Naive thymus-derived CD4-positive, alpha-beta T cell (primary cell): ENCODE measurements around the gene AFG3L2. TPM values are rescaled to one million over a fixed set of nuclear protein-coding genes. Genes with fewer than 3 reads are reported as not detected.

Source experiments
- ATAC-seq: fragments of 150-1000 bp; cut with Tn5 transposase; 2 replicates; pipeline ENCODE4 v1.10.0; 2021; ENCODE audit warnings: mild to moderate bottlenecking, moderate library complexity
- CTCF ChIA-PET: fragments of 350-600 bp; sonication (Branson Sonifier 250); formaldehyde crosslinking; loops from one replicate; lab custom pipeline; 2021; ENCODE audit warnings: antibody characterized with exemption; lab: Charles Lee
- POLR2A ChIA-PET: fragments of 350-600 bp; sonication (Branson Sonifier 250); formaldehyde crosslinking; loops from one replicate; lab custom pipeline; 2021; ENCODE audit warnings: antibody characterized with exemption, inconsistent platforms; lab: Charles Lee
- DNase-seq, 9 donors: peaks; one replicate each; pipeline versions ENCODE4 v3.0.0 to v3.0.0-alpha.2; 2020 to 2022; ENCODE audit warnings: mixed read lengths in 1 of 9
- H3K27ac ChIP-seq: one replicate; pipeline ENCODE4 v1.7.0; 2013; ENCODE audit warnings: mild to moderate bottlenecking, low read depth, low read length, moderate library complexity
- H3K27me3 ChIP-seq, 2 donors: one replicate each; pipeline ENCODE4 v1.7.0; 2013; ENCODE audit warnings: low read length in 2 of 2, mild to moderate bottlenecking in 2 of 2, moderate library complexity in 2 of 2; ENCODE audit not compliant: control insufficient read depth in 2 of 2, insufficient read depth in 2 of 2
- H3K36me3 ChIP-seq, 3 experiments: 1 replicate in 2 of 3; 2 replicates in 1 of 3; pipeline ENCODE4 v1.7.0; 2013; ENCODE audit warnings: low read length in 3 of 3, mild to moderate bottlenecking in 3 of 3, moderate library complexity in 1 of 3; ENCODE audit not compliant: insufficient read depth in 3 of 3, control insufficient read depth in 2 of 3
- H3K4me1 ChIP-seq, 2 donors: one replicate each; pipeline ENCODE4 v1.7.0; 2013; ENCODE audit warnings: low read length in 2 of 2, mild to moderate bottlenecking in 2 of 2, moderate library complexity in 1 of 2; ENCODE audit not compliant: control insufficient read depth in 2 of 2, insufficient read depth in 2 of 2
- H3K4me3 ChIP-seq: 2 replicates; pipeline ENCODE4 v1.7.0; 2013; ENCODE audit warnings: mild to moderate bottlenecking, low read length
- H3K9me3 ChIP-seq, 3 experiments: 1 replicate in 2 of 3; 2 replicates in 1 of 3; pipeline ENCODE4 v1.7.0; 2013; ENCODE audit warnings: low read length in 3 of 3; ENCODE audit not compliant: control insufficient read depth in 2 of 3
- H3K27ac Mint-ChIP-seq, 9 donors: one replicate each; pipeline ENCODE4 v1.8.0; 2020 to 2022; ENCODE audit warnings: mixed read lengths in 9 of 9, mild to moderate bottlenecking in 8 of 9, moderate library complexity in 5 of 9, inconsistent platforms in 2 of 9
- H3K27me3 Mint-ChIP-seq, 5 donors: one replicate each; pipeline ENCODE4 v1.8.0; 2021 to 2022; ENCODE audit warnings: mixed read lengths in 5 of 5, mild to moderate bottlenecking in 1 of 5
- H3K36me3 Mint-ChIP-seq, 5 donors: one replicate each; pipeline ENCODE4 v1.8.0; 2020 to 2022; ENCODE audit warnings: mixed read lengths in 5 of 5, mild to moderate bottlenecking in 3 of 5, inconsistent platforms in 1 of 5
- H3K4me1 Mint-ChIP-seq, 7 donors: one replicate each; pipeline ENCODE4 v1.8.0; 2020 to 2022; ENCODE audit warnings: mixed read lengths in 7 of 7, mild to moderate bottlenecking in 3 of 7, inconsistent platforms in 1 of 7
- H3K4me3 Mint-ChIP-seq, 10 donors: one replicate each; pipeline ENCODE4 v1.8.0; 2020 to 2022; ENCODE audit warnings: mild to moderate bottlenecking in 10 of 10, mixed read lengths in 10 of 10, moderate library complexity in 6 of 10, inconsistent platforms in 2 of 10
- H3K9me3 Mint-ChIP-seq, 11 donors: one replicate each; pipeline ENCODE4 v1.8.0; 2020 to 2022; ENCODE audit warnings: mixed read lengths in 11 of 11, mild to moderate bottlenecking in 4 of 11, inconsistent platforms in 1 of 11, moderate library complexity in 1 of 11
- intact Hi-C, 2 donors: fragments of 100-400 bp; cut with micrococcal nuclease; formaldehyde crosslinking; loops; one replicate each; pipeline ENCODE4 v1.15.1; 2023
- polyA plus RNA-seq, 2 donors: library from polyadenylated mRNA; unstranded; fragments of 300-500 nt; fragmentation: Illumina TruSeq; gene quantifications; one replicate each; pipeline ENCODE4 v1.2.3, GENCODE V29; 2021
- total RNA-seq, 6 experiments: library from RNA in 5 of 6; stranded (reverse) in 5 of 6; gene quantifications; 1 replicate in 5 of 6; 2 replicates in 1 of 6; pipeline ENCODE4 v1.2.3 and lab custom pipeline; 2021 to 2026

The AFG3L2 gene
- total and polyA plus RNA-seq, 7 experiments from 2014 or later, result 26.3 to 42.3 (median 32.0) TPM

- no peak overlapping the region for H3K4me3 ChIP-seq
- Mint-ChIP-seq H3K4me3 (no peak overlapping the region), H3K4me1 (no peaks in the 10 kb centered on the region), H3K9me3 (peaks cover 0 to 2% (median 0%) of the 10 kb centered on the region in 11 donors), H3K27ac (no peak overlapping the region), H3K27me3 (peaks cover 29 to 41% (median 30%) of the 10 kb centered on the region in 5 donors), H3K36me3 (no peaks in the 10 kb centered on the region)
- H3K4me1 ChIP-seq, result no peaks in the 10 kb centered on the region
- CTCF ChIA-PET, result no interaction called here
- intact Hi-C loops, result no loop called here
- DNase-seq (no peak), ATAC-seq (no peak)
- H3K36me3 ChIP-seq, result no peaks in the 10 kb centered on the region
- no peaks in the 10 kb centered on the region for H3K27me3 ChIP-seq
- no peak overlapping the region for H3K27ac ChIP-seq
- no peaks in the 10 kb centered on the region for H3K9me3 ChIP-seq
- POLR2A ChIA-PET, result no interaction called here
Measured at GRCh38 chr18:12293831-12294230, 83.2 kb downstream of the AFG3L2 start.

GRCh38 chr18:12291690-12292089, 85.3 kb downstream of the AFG3L2 start:
- DNase-seq, result no peak
- H3K4me1 ChIP-seq, result no peaks in the 10 kb centered on the region
- no peak overlapping the region for H3K4me3 Mint-ChIP-seq
- H3K27ac Mint-ChIP-seq, result no peak overlapping the region
- H3K9me3 ChIP-seq, result no peaks in the 10 kb centered on the region
- H3K4me1 Mint-ChIP-seq, result peaks cover 0 to 3% (median 0%) of the 10 kb centered on the region in 7 donors
- H3K36me3 Mint-ChIP-seq, result no peaks in the 10 kb centered on the region
- intact Hi-C loops, result no loop called here
- no peaks in the 10 kb centered on the region for H3K36me3 ChIP-seq
- peaks cover 29 to 61% (median 39%) of the 10 kb centered on the region in 5 donors for H3K27me3 Mint-ChIP-seq
- H3K9me3 Mint-ChIP-seq, result peaks cover 0 to 2% (median 0%) of the 10 kb centered on the region in 11 donors
- ChIA-PET CTCF (no interaction called here), POLR2A (no interaction called here)
- no peak overlapping the region for H3K4me3 ChIP-seq
- no peak overlapping the region for H3K27ac ChIP-seq
- ATAC-seq, result no peak
- H3K27me3 ChIP-seq, result no peaks in the 10 kb centered on the region

- Histone ChIP-seq H3K9me3 (no peaks in the 10 kb centered on the region), H3K36me3 (no peaks in the 10 kb centered on the region), H3K27ac (no peak overlapping the region), H3K27me3 (no peaks in the 10 kb centered on the region), H3K4me1 (no peaks in the 10 kb centered on the region), H3K4me3 (no peak overlapping the region)
- DNase-seq, result no peak
- H3K36me3 Mint-ChIP-seq, result no peaks in the 10 kb centered on the region
- ATAC-seq, result no peak
- POLR2A ChIA-PET, result no interaction called here
- peaks cover 0 to 3% (median 0%) of the 10 kb centered on the region in 7 donors for H3K4me1 Mint-ChIP-seq
- peaks cover 29 to 66% (median 43%) of the 10 kb centered on the region in 5 donors for H3K27me3 Mint-ChIP-seq
- no peak overlapping the region for H3K4me3 Mint-ChIP-seq
- intact Hi-C loops, result no loop called here
- H3K9me3 Mint-ChIP-seq, result peaks cover 0 to 2% (median 0%) of the 10 kb centered on the region in 11 donors
- no peak overlapping the region for H3K27ac Mint-ChIP-seq
- CTCF ChIA-PET, result no interaction called here
Measured at GRCh38 chr18:12291161-12291560, 85.9 kb downstream of the AFG3L2 start.

- Mint-ChIP-seq H3K27ac (no peak overlapping the region), H3K36me3 (no peaks in the 10 kb centered on the region), H3K27me3 (peaks cover 31 to 66% (median 47%) of the 10 kb centered on the region in 5 donors), H3K9me3 (peaks cover 0 to 2% (median 0%) of the 10 kb centered on the region in 11 donors), H3K4me3 (no peak overlapping the region), H3K4me1 (peaks cover 0 to 3% (median 0%) of the 10 kb centered on the region in 7 donors)
- no peak overlapping the region for H3K27ac ChIP-seq
- no peaks in the 10 kb centered on the region for H3K27me3 ChIP-seq
- no peaks in the 10 kb centered on the region for H3K36me3 ChIP-seq
- H3K9me3 ChIP-seq, result no peaks in the 10 kb centered on the region
- ChIA-PET POLR2A (no interaction called here), CTCF (no interaction called here)
- DNase-seq, result no peak
- intact Hi-C loops, result no loop called here
- no peaks in the 10 kb centered on the region for H3K4me1 ChIP-seq
- ATAC-seq, result no peak
- no peak overlapping the region for H3K4me3 ChIP-seq
Measured at GRCh38 chr18:12290086-12290485, 86.9 kb downstream of the AFG3L2 start.

GRCh38 chr18:12288403-12288755, 88.6 kb downstream of the AFG3L2 start:
- Mint-ChIP-seq H3K36me3 (no peaks in the 10 kb centered on the region), H3K27me3 (peaks cover 35 to 62% (median 42%) of the 10 kb centered on the region in 5 donors), H3K4me3 (peak overlapping the region in 1 of 10 donors; percentile 50), H3K27ac (no peak overlapping the region), H3K4me1 (peaks cover 0 to 3% (median 0%) of the 10 kb centered on the region in 7 donors), H3K9me3 (no peaks in the 10 kb centered on the region)
- ATAC-seq (no peak), DNase-seq (no peak)
- CTCF ChIA-PET, result no interaction called here
- Histone ChIP-seq H3K4me1 (no peaks in the 10 kb centered on the region), H3K9me3 (no peaks in the 10 kb centered on the region), H3K36me3 (no peaks in the 10 kb centered on the region), H3K27ac (no peak overlapping the region), H3K4me3 (no peak overlapping the region), H3K27me3 (no peaks in the 10 kb centered on the region)
- POLR2A ChIA-PET, result no interaction called here
- intact Hi-C loops, result no loop called here

GRCh38 chr18:12287684-12288402, 89.2 kb downstream of the AFG3L2 start:
- H3K4me1 Mint-ChIP-seq, result peaks cover 0 to 3% (median 0%) of the 10 kb centered on the region in 7 donors
- no peaks in the 10 kb centered on the region for H3K27me3 ChIP-seq
- no peak for ATAC-seq
- ChIA-PET POLR2A (no interaction called here), CTCF (interaction anchor here (0.5 kb wide), 1 partner anchor 924 kb away, joined by 5 read pairs; no protein-coding TSS in a partner anchor)
- H3K9me3 Mint-ChIP-seq, result no peaks in the 10 kb centered on the region
- intact Hi-C loops, result no loop called here
- H3K36me3 ChIP-seq, result no peaks in the 10 kb centered on the region
- peaks cover 30 to 64% (median 44%) of the 10 kb centered on the region in 5 donors for H3K27me3 Mint-ChIP-seq
- no peaks in the 10 kb centered on the region for H3K4me1 ChIP-seq
- H3K4me3 ChIP-seq, result no peak overlapping the region
- peak overlapping the region in 2 of 10 donors; percentile 25 to 50 for H3K4me3 Mint-ChIP-seq
- H3K36me3 Mint-ChIP-seq, result no peaks in the 10 kb centered on the region
- no peak overlapping the region for H3K27ac Mint-ChIP-seq
- no peaks in the 10 kb centered on the region for H3K9me3 ChIP-seq
- no peak overlapping the region for H3K27ac ChIP-seq
- no peak for DNase-seq
